Activated CD4-positive, alpha-beta memory T cell treated with anti-CD3 and anti-CD28 coated beads, Interleukin-2, amount 10 ng/mL, durations not matched to agents 7 days and 5 days (primary cell): ENCODE measurements around the gene TGFB1I1. TPM values are rescaled to one million over a fixed set of nuclear protein-coding genes. Genes with fewer than 3 reads are reported as not detected.
"Not testable (repeated sequence)": the region's sequence is repeated elsewhere in the genome, so short reads cannot be mapped to it uniquely, and the experiment has no call there.

ENCODE experiments used
- CTCF ChIA-PET: fragments of 350-600 bp; sonication (Branson Sonifier 250); formaldehyde crosslinking; loops from one replicate; lab custom pipeline; 2021; ENCODE audit warnings: antibody characterized with exemption, inconsistent platforms; lab: Charles Lee
- POLR2A ChIA-PET: fragments of 350-600 bp; sonication (Branson Sonifier 250); formaldehyde crosslinking; loops from one replicate; lab custom pipeline; 2021; ENCODE audit warnings: antibody characterized with exemption; lab: Charles Lee
- DNase-seq: peaks from one replicate; pipeline ENCODE4 v3.0.0-alpha.2; 2020
- H3K27ac Mint-ChIP-seq: one replicate; pipeline ENCODE4 v1.8.0; 2021; ENCODE audit warnings: mild to moderate bottlenecking, mixed read lengths
- H3K27me3 Mint-ChIP-seq: one replicate; pipeline ENCODE4 v1.8.0; 2021; ENCODE audit warnings: mixed read lengths
- H3K36me3 Mint-ChIP-seq: one replicate; pipeline ENCODE4 v1.8.0; 2021; ENCODE audit warnings: low read depth, mixed read lengths
- H3K4me1 Mint-ChIP-seq: one replicate; pipeline ENCODE4 v1.8.0; 2021; ENCODE audit warnings: mixed read lengths
- H3K4me3 Mint-ChIP-seq: one replicate; pipeline ENCODE4 v1.8.0; 2021; ENCODE audit warnings: mild to moderate bottlenecking, mixed read lengths
- H3K9me3 Mint-ChIP-seq: one replicate; pipeline ENCODE4 v1.8.0; 2021; ENCODE audit warnings: mixed read lengths
- total RNA-seq, 2 experiments: library from RNA; stranded (reverse); gene quantifications; one replicate each; pipeline ENCODE4 v1.2.3, GENCODE V29; 2021

TGFB1I1 gene
- total RNA-seq, 2 experiments from 2014 or later: 0.25 to 0.38 TPM

GRCh38 chr16:31519759-31520431 lies 47.9 kb downstream of the TGFB1I1 start:
- DNase-seq: no peak
- Mint-ChIP-seq H3K4me3 (no peak overlapping the region), H3K36me3 (no peaks in the 10 kb centered on the region), H3K4me1 (no peaks in the 10 kb centered on the region), H3K9me3 (peaks cover 3% of the 10 kb centered on the region), H3K27ac (no peak overlapping the region), H3K27me3 (peaks cover 5% of the 10 kb centered on the region)
- POLR2A ChIA-PET: no interaction called here
- CTCF ChIA-PET: no interaction called here

- Mint-ChIP-seq H3K4me1 (no peaks in the 10 kb centered on the region), H3K27me3 (peaks cover 4% of the 10 kb centered on the region), H3K27ac (no peak overlapping the region), H3K36me3 (no peaks in the 10 kb centered on the region), H3K9me3 (peaks cover 3% of the 10 kb centered on the region), H3K4me3 (no peak overlapping the region)
- no peak for DNase-seq
- ChIA-PET POLR2A (interaction anchor here (0.8 kb wide), 1 partner anchor 13 kb away, joined by 3 read pairs; the partner anchor contains the start of gene RUSF1), CTCF (no interaction called here)
These were observed 49.4 kb downstream of the TGFB1I1 start for GRCh38 chr16:31521368-31521767.

DNA sequence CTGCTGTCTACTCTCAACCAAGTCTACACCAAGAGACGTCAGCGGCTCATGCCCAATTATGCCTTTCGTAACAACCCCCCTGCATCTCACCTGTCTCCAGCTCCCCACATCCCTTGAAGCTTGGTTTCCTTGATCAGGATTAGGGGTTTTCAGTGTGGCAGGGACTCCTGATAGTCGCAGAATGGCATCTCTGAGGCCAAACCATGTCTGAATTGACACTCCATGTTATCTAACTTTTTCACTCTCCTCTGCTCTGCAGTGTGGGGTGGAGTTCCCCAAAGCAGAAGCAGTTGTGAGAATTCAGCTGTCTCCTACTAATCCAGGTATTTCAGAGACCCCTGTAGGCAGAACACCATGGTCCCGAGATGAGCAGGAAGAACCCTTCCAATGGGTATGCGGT lies 50.1 kb downstream of the TGFB1I1 start:
- Mint-ChIP-seq H3K4me3 (no peak overlapping the region), H3K36me3 (no peaks in the 10 kb centered on the region), H3K4me1 (no peaks in the 10 kb centered on the region), H3K9me3 (no peaks in the 10 kb centered on the region), H3K27ac (no peak overlapping the region), H3K27me3 (no peaks in the 10 kb centered on the region)
- ChIA-PET POLR2A (interaction anchor here (0.8 kb wide), 1 partner anchor 14 kb away, joined by 3 read pairs; the partner anchor contains the start of gene RUSF1), CTCF (no interaction called here)
- DNase-seq: no peak

GRCh38 chr16:31523768-31524167 lies 51.8 kb downstream of the TGFB1I1 start:
- H3K27me3 Mint-ChIP-seq, CTCF ChIA-PET, H3K9me3 Mint-ChIP-seq, H3K4me1 Mint-ChIP-seq, H3K36me3 Mint-ChIP-seq, H3K4me3 Mint-ChIP-seq, H3K27ac Mint-ChIP-seq, POLR2A ChIA-PET, DNase-seq: not testable (repeated sequence)

DNA sequence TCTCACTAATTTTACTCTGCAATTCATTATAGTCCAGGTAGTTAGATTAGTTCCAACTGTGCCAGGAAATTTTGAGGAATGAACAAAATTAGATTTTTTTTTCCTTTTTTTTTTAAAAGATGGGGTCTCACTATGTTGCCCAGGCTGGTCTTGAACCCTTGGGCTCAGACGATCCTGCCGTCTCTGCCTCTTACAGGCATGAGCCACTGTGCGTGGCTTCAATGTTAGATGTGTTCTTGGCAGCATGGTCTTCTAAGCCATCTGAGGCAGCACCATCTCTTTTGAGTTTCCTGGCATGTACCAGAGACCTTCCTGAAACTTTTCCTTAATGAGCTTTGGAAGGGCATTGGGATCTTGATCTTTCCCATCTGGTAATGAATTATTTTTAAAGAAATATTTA lies 53.2 kb downstream of the TGFB1I1 start:
- H3K4me3 Mint-ChIP-seq: no peak overlapping the region
- ChIA-PET CTCF (no interaction called here), POLR2A (no interaction called here)
- H3K36me3 Mint-ChIP-seq: peaks cover 2% of the 10 kb centered on the region
- H3K27ac Mint-ChIP-seq: no peak overlapping the region
- peaks cover 16% of the 10 kb centered on the region for H3K27me3 Mint-ChIP-seq
- DNase-seq: no peak
- H3K9me3 Mint-ChIP-seq: no peaks in the 10 kb centered on the region
- H3K4me1 Mint-ChIP-seq: peaks cover 4% of the 10 kb centered on the region

Other genes with a start within 250 kb of the TGFB1I1 start
- gene ITGAM, start 212.2 kb upstream of the TGFB1I1 start, total RNA-seq: 10 to 100 TPM; 81.3 to 82.1 TPM
- gene ITGAX, start 117.0 kb upstream of the TGFB1I1 start, total RNA-seq: 10 to 100 TPM; 42.0 to 43.2 TPM
- not detected for gene ITGAD, start 78.8 kb upstream of the TGFB1I1 start, total RNA-seq
- gene COX6A2, start 43.8 kb upstream of the TGFB1I1 start, total RNA-seq: not detected
- under 1 TPM in 1 of 2 experiments, not detected in 1; 0.13 TPM for gene ZNF843, start 29.4 kb upstream of the TGFB1I1 start, total RNA-seq
- gene ARMC5, start 12.7 kb upstream of the TGFB1I1 start, total RNA-seq: 10 to 100 TPM; 10.1 to 12.0 TPM
- under 1 TPM; 0.25 to 0.30 TPM for gene SLC5A2, start 11.0 kb downstream of the TGFB1I1 start, total RNA-seq
- 10 to 100 TPM; 36.8 to 37.9 TPM for gene RUSF1, start 36.2 kb downstream of the TGFB1I1 start, total RNA-seq
- not detected for gene AHSP, start 55.7 kb downstream of the TGFB1I1 start, total RNA-seq